PC-3 (cell line): ENCODE data around the gene BORCS5.

ENCODE experiments used
- EZH2 ChIP-seq: fragments of 300-600 bp; sonication (generic); IDR thresholded peaks from one replicate; pipeline ENCODE4 v1.6.1; 2017; ENCODE audit warnings: antibody characterized with exemption, mild to moderate bottlenecking, low read length; ENCODE audit not compliant: unreplicated experiment
- EZH2phosphoT487 ChIP-seq: fragments of 300-600 bp; sonication (generic); IDR thresholded peaks from 2 replicates; pipeline ENCODE4 v1.6.1; 2018; ENCODE audit warnings: mild to moderate bottlenecking, antibody characterized with exemption, low read length, borderline replicate concordance

DNA sequence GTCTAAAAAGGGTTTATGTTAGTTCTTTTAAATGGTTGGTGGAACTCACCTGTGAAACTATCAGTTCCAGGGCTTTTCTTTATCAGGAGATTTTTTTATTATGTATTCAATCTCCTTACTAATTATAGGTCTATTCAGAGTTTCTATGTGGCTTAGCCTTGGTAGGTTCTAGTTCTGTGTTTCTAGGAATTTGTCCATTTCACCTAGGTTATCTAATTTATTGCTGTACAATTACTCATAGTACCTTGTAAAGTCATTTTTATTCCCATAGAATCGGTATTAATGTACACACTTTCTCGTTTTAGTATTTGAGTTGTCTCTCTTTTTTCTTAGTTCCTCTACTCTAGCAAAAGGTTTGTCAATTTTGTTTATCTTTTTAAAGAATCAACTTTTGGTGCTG lies 59.0 kb downstream of the BORCS5 start:
- TF ChIP-seq EZH2 = no peak
- no peak for TF ChIP-seq EZH2phosphoT487
